Neuronal stem cell (in vitro differentiated cells): ENCODE results near the gene PFKP.

ENCODE experiments used
- DNase-seq: peaks from one replicate; pipeline ENCODE4 v3.0.0-alpha.2; 2013; ENCODE audit warnings: low spot score
- H2AFZ ChIP-seq: one replicate; pipeline ENCODE4 v1.6.1; 2013; ENCODE audit warnings: mild to moderate bottlenecking, low read length, inconsistent platforms
- H2AK5ac ChIP-seq: 2 replicates; pipeline ENCODE4 v1.6.1; 2013; ENCODE audit warnings: low read depth, mild to moderate bottlenecking, inconsistent platforms, low read length, moderate library complexity, mixed read lengths
- H2BK120ac ChIP-seq: 2 replicates; pipeline ENCODE4 v1.6.1; 2013; ENCODE audit warnings: low read depth, mild to moderate bottlenecking, inconsistent platforms, low read length, moderate library complexity, mixed read lengths
- H2BK12ac ChIP-seq: one replicate; pipeline ENCODE4 v1.6.1; 2013; ENCODE audit warnings: low read length, inconsistent platforms
- H2BK15ac ChIP-seq: 2 replicates; pipeline ENCODE4 v1.6.1; 2013; ENCODE audit warnings: mild to moderate bottlenecking, low read length, inconsistent platforms, mixed read lengths
- H2BK5ac ChIP-seq: one replicate; pipeline ENCODE4 v1.6.1; 2013; ENCODE audit warnings: inconsistent platforms, mild to moderate bottlenecking, low read length, moderate library complexity
- H3K14ac ChIP-seq: one replicate; pipeline ENCODE4 v1.6.1; 2013; ENCODE audit warnings: low read length, inconsistent platforms
- H3K18ac ChIP-seq: 2 replicates; pipeline ENCODE4 v1.6.1; 2013; ENCODE audit warnings: low read length, inconsistent platforms
- H3K23ac ChIP-seq: 2 replicates; pipeline ENCODE4 v1.6.1; 2013; ENCODE audit warnings: low read depth, mild to moderate bottlenecking, mixed read lengths, low read length, inconsistent platforms; ENCODE audit not compliant: poor library complexity
- H3K27ac ChIP-seq: replicated peaks from 3 replicates; pipeline ENCODE4 v1.5.1; 2013; ENCODE audit warnings: low read length, inconsistent platforms
- H3K27me3 ChIP-seq, 3 experiments: 2 replicates each; pipeline ENCODE4 v1.6.1; 2013; ENCODE audit warnings: low read length in 3 of 3, mild to moderate bottlenecking in 2 of 3, inconsistent platforms in 1 of 3, low read depth in 1 of 3, mixed read lengths in 1 of 3, moderate library complexity in 1 of 3; ENCODE audit not compliant: control insufficient read depth in 3 of 3, insufficient read depth in 3 of 3
- H3K36me3 ChIP-seq, 2 donors: replicated peaks in 1 of 2; 2 replicates each; pipeline ENCODE4 v1.6.1; 2013; ENCODE audit warnings: low read length in 2 of 2; ENCODE audit not compliant: control insufficient read depth in 2 of 2, insufficient read depth in 2 of 2
- H3K4ac ChIP-seq: 2 replicates; pipeline ENCODE4 v1.6.1; 2013; ENCODE audit warnings: inconsistent platforms, mild to moderate bottlenecking, low read length, moderate library complexity
- H3K4me1 ChIP-seq, 2 donors: 1 replicate in 1 of 2; 2 replicates in 1 of 2; pipeline ENCODE4 v1.6.1; 2013; ENCODE audit warnings: low read length in 2 of 2, low read depth in 1 of 2; ENCODE audit not compliant: control insufficient read depth in 2 of 2, insufficient read depth in 1 of 2
- H3K4me2 ChIP-seq: one replicate; pipeline ENCODE4 v1.6.1; 2013; ENCODE audit warnings: mild to moderate bottlenecking, low read length, inconsistent platforms; ENCODE audit not compliant: insufficient read depth, poor library complexity, severe bottlenecking
- H3K4me3 ChIP-seq, 2 donors: 2 replicates each; pipeline ENCODE4 v1.5.1; 2013; ENCODE audit warnings: low read length in 2 of 2, mild to moderate bottlenecking in 2 of 2, inconsistent platforms in 1 of 2, moderate library complexity in 1 of 2
- H3K79me1 ChIP-seq: one replicate; pipeline ENCODE4 v1.6.1; 2013; ENCODE audit warnings: low read depth, mild to moderate bottlenecking, inconsistent platforms, low read length, moderate library complexity
- H3K9ac ChIP-seq: one replicate; pipeline ENCODE4 v1.6.1; 2013; ENCODE audit warnings: mild to moderate bottlenecking, low read depth, low read length, inconsistent platforms; ENCODE audit not compliant: poor library complexity
- H3K9me3 ChIP-seq, 2 donors: replicated peaks in 1 of 2; 2 replicates each; pipeline versions ENCODE3 to v1.6.1; 2013; ENCODE audit warnings: low read length in 2 of 2, mild to moderate bottlenecking in 2 of 2, inconsistent platforms in 1 of 2, low read depth in 1 of 2, mixed read lengths in 1 of 2, moderate library complexity in 1 of 2; ENCODE audit not compliant: control insufficient read depth in 2 of 2, insufficient read depth in 1 of 2
- H4K8ac ChIP-seq: one replicate; pipeline ENCODE4 v1.6.1; 2013; ENCODE audit warnings: low read depth, mild to moderate bottlenecking, inconsistent platforms, low read length, moderate library complexity
- H4K91ac ChIP-seq: one replicate; pipeline ENCODE4 v1.6.1; 2013; ENCODE audit warnings: low read length, low read depth, mild to moderate bottlenecking, inconsistent platforms; ENCODE audit not compliant: poor library complexity
- WGBS, 2 donors: extraction: QIAGEN DNeasy Blood & Tissue Kit; methylation state at CpG; one replicate each; pipeline ENCODE4 v1.1.7; 2013; ENCODE audit warnings: missing lambda C conversion rate in 2 of 2, mixed read lengths in 1 of 2; ENCODE audit not compliant: insufficient read length in 2 of 2, insufficient replicate concordance in 1 of 2; ENCODE audit errors: extremely low coverage in 2 of 2; 5-methylcytosine and 5-hydroxymethylcytosine counted together

Gene PFKP

GRCh38 chr10:3034616-3035015 is 32.7 kb upstream of the PFKP start:
- H3K23ac ChIP-seq = no peak overlapping the region
- H3K4me3 ChIP-seq = no peak overlapping the region
- H3K14ac ChIP-seq = no peak overlapping the region
- H3K9ac ChIP-seq = no peak overlapping the region
- no peak overlapping the region for H2BK12ac ChIP-seq
- no peak overlapping the region for H3K27ac ChIP-seq
- H3K36me3 ChIP-seq = no peaks in the 10 kb centered on the region
- H4K91ac ChIP-seq = no peak overlapping the region
- peaks cover 0 to 2% of the 10 kb centered on the region in 2 donors for H3K9me3 ChIP-seq
- H2AFZ ChIP-seq = no peak overlapping the region
- H3K4ac ChIP-seq = no peak overlapping the region
- H2BK5ac ChIP-seq = no peak overlapping the region
- no CpG with 5 or more reads among the region's 4 CpGs for WGBS, 2 donors
- no peak for DNase-seq
- H2BK120ac ChIP-seq = no peak overlapping the region
- H3K79me1 ChIP-seq = no peaks in the 10 kb centered on the region
- no peak overlapping the region for H3K4me2 ChIP-seq
- no peak overlapping the region for H4K8ac ChIP-seq
- H3K4me1 ChIP-seq = no peaks in the 10 kb centered on the region
- H3K27me3 ChIP-seq = peaks cover 0 to 7% (median 0%) of the 10 kb centered on the region in 3 experiments
- H2AK5ac ChIP-seq = no peak overlapping the region
- no peak overlapping the region for H2BK15ac ChIP-seq
- H3K18ac ChIP-seq = no peak overlapping the region

GRCh38 chr10:3036155-3037021 is 31.0 kb upstream of the PFKP start:
- Histone ChIP-seq H2BK120ac (no peak overlapping the region), H3K4me2 (no peak overlapping the region), H3K36me3 (no peaks in the 10 kb centered on the region), H2AFZ (no peak overlapping the region), H2BK15ac (no peak overlapping the region), H3K4me3 (no peak overlapping the region), H4K91ac (no peak overlapping the region), H2BK12ac (no peak overlapping the region), H3K4ac (no peak overlapping the region), H4K8ac (no peak overlapping the region), H3K4me1 (no peaks in the 10 kb centered on the region), H3K27me3 (no peaks in the 10 kb centered on the region), H3K9ac (no peak overlapping the region), H3K27ac (no peak overlapping the region), H3K9me3 (peaks cover 3 to 5% of the 10 kb centered on the region in 2 donors), H3K14ac (no peak overlapping the region), H3K23ac (no peak overlapping the region), H3K79me1 (no peaks in the 10 kb centered on the region), H2AK5ac (no peak overlapping the region), H3K18ac (no peak overlapping the region), H2BK5ac (no peak overlapping the region)
- no peak for DNase-seq
- no CpG with 5 or more reads among the region's 8 CpGs for WGBS, 2 donors

GRCh38 chr10:3037182-3037581 is 30.2 kb upstream of the PFKP start:
- Histone ChIP-seq H3K18ac (peak overlapping the region; percentile 63), H3K23ac (no peak overlapping the region), H2BK120ac (no peak overlapping the region), H4K91ac (no peak overlapping the region), H3K4me1 (no peaks in the 10 kb centered on the region), H3K36me3 (no peaks in the 10 kb centered on the region), H3K4me2 (no peak overlapping the region), H3K79me1 (no peaks in the 10 kb centered on the region), H3K14ac (no peak overlapping the region), H3K9me3 (peaks cover 3 to 5% of the 10 kb centered on the region in 2 donors), H2BK5ac (no peak overlapping the region), H2AK5ac (no peak overlapping the region), H3K4me3 (no peak overlapping the region), H4K8ac (no peak overlapping the region), H3K9ac (no peak overlapping the region), H3K27ac (no peak overlapping the region), H3K27me3 (no peaks in the 10 kb centered on the region), H3K4ac (no peak overlapping the region), H2BK12ac (no peak overlapping the region), H2BK15ac (no peak overlapping the region), H2AFZ (no peak overlapping the region)
- DNase-seq = no peak
- no CpG with 5 or more reads among the region's 4 CpGs for WGBS, 2 donors

GRCh38 chr10:3040069-3040468 is 27.3 kb upstream of the PFKP start:
- Histone ChIP-seq H3K4ac (no peak overlapping the region), H2AK5ac (no peak overlapping the region), H4K8ac (no peak overlapping the region), H3K18ac (no peak overlapping the region), H3K23ac (no peak overlapping the region), H2AFZ (no peak overlapping the region), H2BK15ac (no peak overlapping the region), H3K14ac (no peak overlapping the region), H3K36me3 (no peaks in the 10 kb centered on the region), H3K4me1 (peaks cover 2 to 5% of the 10 kb centered on the region in 2 donors), H2BK5ac (no peak overlapping the region), H2BK120ac (no peak overlapping the region), H3K9me3 (peaks cover 3 to 5% of the 10 kb centered on the region in 2 donors), H4K91ac (no peak overlapping the region), H3K27ac (no peak overlapping the region), H3K4me2 (no peak overlapping the region), H3K27me3 (no peaks in the 10 kb centered on the region), H2BK12ac (no peak overlapping the region), H3K79me1 (no peaks in the 10 kb centered on the region), H3K4me3 (no peak overlapping the region), H3K9ac (no peak overlapping the region)
- no peak for DNase-seq
- WGBS, 2 donors = no CpG with 5 or more reads among the region's 1 CpG
